ENCODE results near the gene GGA2.
A peak's percentile ranks its signal among the peaks of the same experiment; 100 is the strongest.

Gene GGA2

GRCh38 chr16:23504076-23504452 lies 6.2 kb downstream of the GGA2 start:
- peak overlapping the region in 1 of 2 donors; percentile 81 for H3K27ac ChIP-seq
- no peak for DNase-seq (ENCODE audit: low spot score)

GRCh38 chr16:23502466-23502865 lies 7.8 kb downstream of the GGA2 start:
- no peak for DNase-seq (ENCODE audit: low spot score)
- Histone ChIP-seq H3K27ac (no peak overlapping the region), H3K4me3 (no peak overlapping the region)
- TF ChIP-seq CTCF (IDR thresholded peaks at IDR 0.05) = no peak

More at GRCh38 chr16:23504076-23504452, 6.2 kb downstream of the GGA2 start:
- TF ChIP-seq CTCF (IDR thresholded peaks at IDR 0.05) = no peak
- H3K4me3 ChIP-seq = peak overlapping the region; percentile 9

GRCh38 chr16:23501291-23501690 lies 9.0 kb downstream of the GGA2 start:
- H3K27ac ChIP-seq = no peak overlapping the region
- H3K4me3 ChIP-seq = no peak overlapping the region
- no peak for TF ChIP-seq CTCF (IDR thresholded peaks at IDR 0.05)
- no peak for DNase-seq (ENCODE audit: low spot score)

- no peak overlapping the region for H3K27ac ChIP-seq
- TF ChIP-seq CTCF (IDR thresholded peaks at IDR 0.05) = no peak
Observed at GRCh38 chr16:23500862-23501225, 9.4 kb downstream of the GGA2 start.

GRCh38 chr16:23500212-23500861 lies 10.0 kb downstream of the GGA2 start:
- H3K4me3 ChIP-seq = no peak overlapping the region
- H3K27ac ChIP-seq = no peak overlapping the region
- TF ChIP-seq CTCF (IDR thresholded peaks at IDR 0.05) = no peak
- DNase-seq (ENCODE audit: low spot score) = no peak

More at GRCh38 chr16:23500862-23501225, 9.4 kb downstream of the GGA2 start:
- no peak for DNase-seq (ENCODE audit: low spot score)
- H3K4me3 ChIP-seq = no peak overlapping the region

GRCh38 chr16:23499801-23500200 lies 10.5 kb downstream of the GGA2 start:
- H3K27ac ChIP-seq = no peak overlapping the region

More at GRCh38 chr16:23499801-23500200, 10.5 kb downstream of the GGA2 start:
- H3K4me3 ChIP-seq = no peak overlapping the region
- TF ChIP-seq CTCF (IDR thresholded peaks at IDR 0.05) = no peak
- DNase-seq (ENCODE audit: low spot score) = no peak
